HUDEP-2 (cell line): ENCODE results near the gene RHEBL1.

ENCODE experiments used
- DNase-seq, 76 experiments: peaks; one replicate each; lab custom pipeline; 2025; ENCODE audit not compliant: unreplicated experiment in 76 of 76; lab: John Stamatoyannopoulos, UW

The RHEBL1 gene

DNA sequence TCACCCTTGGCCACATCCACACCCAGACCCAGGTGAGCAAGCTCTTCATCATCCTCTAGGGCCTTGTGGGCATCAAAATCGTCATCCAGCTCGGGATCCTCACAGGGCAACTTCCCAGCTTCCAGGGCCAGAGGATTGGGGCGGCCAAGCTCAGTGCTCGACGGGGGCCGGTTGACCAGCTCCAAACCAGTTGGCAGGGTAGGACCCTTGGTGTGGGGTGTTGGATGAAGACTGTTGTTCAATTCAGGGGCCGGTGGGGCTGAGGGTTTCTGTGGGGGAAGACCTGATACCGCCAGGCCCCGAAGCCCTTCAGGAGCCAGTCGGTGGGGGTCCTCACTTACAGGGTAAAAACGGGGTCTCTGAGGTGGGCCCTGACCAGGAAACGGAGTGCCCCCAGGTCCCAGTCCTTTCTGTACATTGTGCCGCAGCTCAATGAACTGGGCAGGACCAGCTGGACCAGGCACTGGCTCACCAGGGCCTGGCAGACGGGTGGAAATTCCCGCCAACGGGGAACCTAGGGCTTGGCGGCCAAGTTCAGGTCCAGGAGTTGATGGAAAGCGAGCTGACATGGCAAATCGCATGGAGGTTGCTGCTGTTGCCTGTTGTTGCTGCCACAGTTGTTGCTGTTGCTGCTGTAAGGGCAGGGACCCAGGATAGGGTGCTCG is 31.4 kb downstream of the RHEBL1 start:
- DNase-seq: no peak

DNA sequence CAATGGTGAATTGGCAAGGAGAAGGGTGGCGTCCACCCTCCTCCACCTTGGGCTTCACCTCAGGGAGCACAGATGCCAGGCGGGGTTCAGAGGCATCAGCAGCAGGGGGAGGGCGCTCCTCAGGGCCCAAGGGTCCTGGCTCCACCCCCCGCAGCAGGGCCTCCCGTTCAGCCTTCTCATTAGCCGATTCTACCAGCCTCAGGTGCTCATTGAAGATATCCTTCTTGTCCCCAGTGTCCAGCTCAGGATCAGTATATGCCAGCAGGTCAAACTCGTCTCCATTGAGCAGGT is 31.9 kb downstream of the RHEBL1 start:
- DNase-seq: no peak

DNA sequence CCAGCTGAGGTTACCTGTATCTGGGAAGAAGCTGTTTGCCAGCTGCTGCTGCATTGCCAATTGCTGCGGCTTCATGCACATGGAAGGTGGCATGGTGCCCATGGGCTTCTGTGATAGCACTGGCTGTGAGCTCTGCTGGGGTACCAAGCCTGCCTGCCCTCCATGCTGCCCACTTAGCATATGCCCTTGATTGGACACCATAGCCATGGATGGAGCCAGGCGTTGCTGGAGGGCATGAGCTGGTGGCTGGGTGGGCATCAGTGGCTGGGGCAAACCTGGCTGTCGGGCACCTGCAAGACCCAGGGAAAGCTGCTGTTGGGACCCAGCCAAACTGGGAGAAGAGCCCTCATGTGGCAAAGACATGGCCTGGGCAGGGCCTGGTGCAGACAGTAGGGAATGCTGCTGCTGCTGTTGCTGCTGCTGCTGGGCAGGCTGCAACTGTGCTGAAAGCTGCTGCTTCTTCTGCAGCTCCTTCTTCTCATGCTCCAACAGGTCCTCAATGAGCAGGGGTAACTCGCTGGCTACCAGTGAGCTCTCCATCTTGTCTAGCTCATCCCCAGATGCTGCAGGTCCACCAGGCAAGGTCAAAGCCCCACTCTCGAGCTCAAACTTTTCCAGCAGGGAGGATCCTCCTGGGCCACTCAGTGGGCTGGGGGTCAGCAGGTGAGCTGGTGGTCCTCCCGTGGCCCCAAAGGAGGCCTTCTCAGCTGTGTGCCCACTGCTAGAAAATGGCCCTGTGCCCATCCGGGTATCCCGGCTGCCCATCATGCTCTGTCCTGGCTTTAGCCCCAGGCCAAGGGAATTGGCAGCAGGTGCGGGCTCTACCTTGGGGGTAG is 32.5 kb downstream of the RHEBL1 start:
- no peak for DNase-seq

DNA sequence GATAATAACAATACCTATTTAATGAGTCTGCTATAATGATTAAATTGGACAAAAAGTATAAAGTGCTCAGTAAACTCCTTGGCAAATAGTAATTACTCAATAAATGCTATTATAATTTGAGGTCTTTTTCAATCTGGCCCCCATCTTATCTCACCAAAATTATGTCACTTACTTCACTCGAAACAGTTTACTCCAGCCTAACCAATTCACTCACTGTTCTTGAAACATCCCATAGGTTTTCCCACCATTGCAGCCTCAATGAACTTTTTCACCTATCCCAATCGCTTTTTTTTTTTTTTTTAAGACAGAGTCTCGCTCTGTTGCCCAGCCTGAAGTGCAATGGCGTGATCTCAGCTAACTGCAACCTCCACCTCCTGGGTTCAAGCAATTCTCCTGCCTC is 33.8 kb downstream of the RHEBL1 start:
- DNase-seq: no peak

DNA sequence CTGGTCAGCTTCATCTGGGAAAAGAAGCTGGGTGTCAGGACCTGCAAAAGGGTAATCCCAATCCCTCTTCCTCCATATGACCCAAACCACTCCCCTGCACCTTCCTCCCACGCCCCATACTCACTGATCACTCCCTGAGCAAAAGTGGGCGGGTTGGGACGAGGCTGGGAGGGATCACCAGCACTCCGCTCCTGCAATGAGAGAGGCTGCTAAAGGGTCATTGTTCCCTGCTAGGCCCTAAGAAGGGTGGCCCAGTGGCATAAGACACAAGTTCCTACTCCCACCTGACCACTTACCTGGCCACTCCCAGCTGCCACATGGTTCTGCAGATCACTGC is 35.5 kb downstream of the RHEBL1 start:
- no peak for DNase-seq

DNA sequence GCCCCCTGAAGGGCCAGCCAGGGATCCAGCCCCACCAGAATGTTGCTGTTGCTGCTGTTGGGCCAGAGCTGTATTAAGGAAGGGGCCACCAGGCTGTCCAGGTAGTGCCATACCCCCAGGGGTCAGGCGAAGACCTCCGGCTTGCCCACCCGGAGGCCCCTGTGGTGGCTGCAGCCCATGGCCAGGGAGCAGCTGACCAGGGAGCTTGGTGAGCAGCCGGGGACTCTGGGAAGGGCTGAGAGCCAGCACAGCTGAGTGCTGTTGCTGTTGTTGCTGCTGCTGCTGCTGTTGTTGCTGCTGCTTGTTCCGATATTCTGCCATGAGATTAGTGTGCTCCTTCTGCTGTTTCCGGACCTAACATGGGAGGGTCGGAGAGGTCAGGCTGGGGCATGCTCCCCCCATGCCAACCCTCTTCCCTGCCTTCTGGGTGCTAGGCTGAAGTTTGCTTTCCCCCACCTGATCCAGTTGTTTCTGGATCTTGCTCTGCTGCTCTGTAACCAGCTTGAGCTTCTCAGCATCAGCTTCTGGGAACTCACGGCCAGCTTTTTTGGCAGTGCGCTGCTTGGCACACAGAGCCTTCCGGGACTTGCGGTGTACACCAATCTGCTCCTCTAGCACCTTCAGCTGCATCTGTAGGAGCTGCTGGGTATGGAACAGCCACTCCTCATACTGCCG is 36.0 kb downstream of the RHEBL1 start:
- DNase-seq: no peak

DNA sequence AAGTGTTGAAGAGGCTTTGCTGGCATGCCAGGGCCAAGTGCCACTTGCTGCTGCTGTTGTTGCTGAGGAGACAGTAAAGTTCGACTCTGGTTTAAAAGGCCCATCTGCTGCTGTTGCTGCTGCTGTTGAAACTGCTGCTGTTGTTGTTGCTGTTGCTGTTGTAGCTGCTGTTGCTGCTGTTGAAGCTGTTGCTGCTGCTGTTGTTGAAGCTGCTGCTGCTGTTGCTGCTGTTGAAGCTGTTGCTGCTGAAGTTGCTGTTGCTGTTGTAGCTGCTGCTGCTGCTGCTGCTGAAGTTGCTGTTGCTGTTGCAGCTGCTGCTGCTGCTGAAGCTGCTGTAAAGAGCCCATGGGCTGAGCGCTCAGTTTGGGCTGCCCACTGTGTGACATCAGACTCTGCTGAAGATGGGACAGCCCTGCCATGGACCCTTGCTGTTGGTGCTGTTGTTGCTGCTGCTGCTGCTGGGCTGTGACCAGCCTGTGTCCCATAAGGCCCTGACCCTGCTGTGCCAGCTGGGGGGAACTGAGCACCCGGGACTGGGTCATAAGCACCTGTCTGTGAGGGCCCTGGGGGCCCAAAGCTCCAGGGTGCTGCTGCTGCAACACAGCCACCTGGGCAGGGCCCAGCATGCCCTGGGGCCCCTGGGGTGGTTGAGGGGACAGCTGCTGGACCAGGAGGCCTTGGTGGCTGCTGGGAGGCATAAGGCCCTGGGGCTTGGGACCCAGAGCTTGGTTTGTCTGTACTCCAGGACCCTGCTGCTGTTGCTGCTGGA is 36.9 kb downstream of the RHEBL1 start:
- no peak for DNase-seq

DNA sequence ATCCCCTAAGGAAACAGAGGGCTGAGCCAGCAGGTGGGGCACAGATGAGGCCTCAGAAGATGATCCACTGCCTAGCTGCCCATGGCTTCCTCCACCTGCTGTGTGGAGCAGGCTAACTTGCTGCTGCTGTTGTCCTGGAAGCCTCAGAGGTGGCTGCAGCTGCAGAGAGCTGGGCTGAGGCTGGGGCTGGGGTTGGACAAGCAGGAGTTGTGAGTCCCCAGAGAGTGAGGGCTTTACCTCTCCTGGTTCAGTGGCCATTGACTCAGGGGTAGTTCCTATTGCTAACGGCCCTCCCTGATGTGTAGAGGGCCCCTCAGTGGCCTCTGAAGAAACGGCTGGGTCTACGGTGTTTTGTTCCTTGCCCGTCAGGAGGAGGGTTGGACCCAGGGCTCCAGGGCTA is 37.5 kb downstream of the RHEBL1 start:
- no peak for DNase-seq

DNA sequence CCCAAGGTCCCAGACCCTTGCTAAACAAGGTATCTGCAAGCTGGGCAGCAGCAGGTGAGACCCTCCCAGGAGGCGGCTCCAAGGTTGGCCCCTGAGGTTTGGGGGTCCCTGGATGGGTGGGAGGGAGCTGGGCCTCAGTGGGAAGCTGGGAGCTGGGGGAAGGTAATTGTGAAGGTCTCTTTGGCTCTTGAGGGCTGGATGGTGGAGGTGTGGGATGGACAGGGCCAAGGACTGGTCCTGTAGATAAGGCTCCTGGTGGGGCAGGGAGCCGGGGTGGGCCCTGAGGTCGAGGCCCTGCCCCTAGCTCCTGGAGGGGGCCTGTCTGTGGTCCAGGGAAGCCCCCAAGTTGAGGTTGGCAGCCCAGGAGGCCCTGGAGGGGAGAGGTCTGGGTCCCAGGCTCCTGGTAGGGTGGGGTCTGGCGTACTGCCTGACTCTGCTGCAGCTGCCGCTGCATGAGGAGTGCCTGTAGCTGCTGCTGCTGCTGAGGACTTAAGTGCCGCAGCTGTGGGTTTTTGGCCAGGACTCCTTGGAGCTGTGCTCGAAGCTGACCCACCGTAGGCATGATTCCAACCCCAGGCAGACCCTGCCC is 38.1 kb downstream of the RHEBL1 start:
- no peak for DNase-seq

DNA sequence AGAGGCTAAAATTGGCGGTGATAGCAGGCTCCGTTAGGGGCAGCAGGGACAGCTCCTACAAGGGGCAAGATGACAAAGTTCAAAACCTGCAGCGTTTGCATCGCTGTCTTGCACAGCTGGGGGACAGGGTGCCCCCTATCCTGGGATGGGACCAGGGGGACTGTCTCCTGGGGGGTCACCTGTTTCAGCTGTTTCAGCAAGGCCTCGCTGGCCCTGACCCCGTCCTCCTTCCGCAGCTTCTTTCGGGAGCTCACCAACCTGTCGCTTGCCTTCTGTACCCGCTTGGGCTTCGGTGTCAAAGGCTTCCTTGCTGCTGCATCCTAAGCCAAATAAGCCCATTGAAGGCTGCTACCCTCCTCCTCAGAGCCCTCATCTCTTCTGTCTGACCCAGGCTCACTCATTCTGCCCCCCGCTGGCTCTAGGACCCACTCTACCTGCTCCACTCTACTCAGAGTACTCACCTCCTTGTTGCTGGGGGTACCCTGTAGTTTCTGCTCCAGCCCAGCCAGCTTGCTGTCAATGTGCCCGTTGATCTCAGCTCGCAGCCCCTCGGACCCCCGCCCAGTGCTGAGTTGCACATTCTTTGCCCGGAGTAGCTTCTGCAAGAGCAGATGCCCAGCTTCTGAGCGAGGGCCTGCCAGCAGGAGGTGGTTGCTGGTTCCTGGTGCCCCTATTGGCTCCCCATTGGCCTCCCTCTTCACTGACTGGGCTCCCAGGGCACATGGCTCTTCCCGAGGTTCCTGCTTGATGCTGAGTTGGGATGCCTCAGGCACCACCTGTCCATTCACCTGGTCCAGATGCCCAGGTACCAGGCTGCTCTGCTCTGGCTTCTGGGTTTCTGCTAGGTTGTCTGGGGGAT is 38.8 kb downstream of the RHEBL1 start:
- DNase-seq: no peak

DNA sequence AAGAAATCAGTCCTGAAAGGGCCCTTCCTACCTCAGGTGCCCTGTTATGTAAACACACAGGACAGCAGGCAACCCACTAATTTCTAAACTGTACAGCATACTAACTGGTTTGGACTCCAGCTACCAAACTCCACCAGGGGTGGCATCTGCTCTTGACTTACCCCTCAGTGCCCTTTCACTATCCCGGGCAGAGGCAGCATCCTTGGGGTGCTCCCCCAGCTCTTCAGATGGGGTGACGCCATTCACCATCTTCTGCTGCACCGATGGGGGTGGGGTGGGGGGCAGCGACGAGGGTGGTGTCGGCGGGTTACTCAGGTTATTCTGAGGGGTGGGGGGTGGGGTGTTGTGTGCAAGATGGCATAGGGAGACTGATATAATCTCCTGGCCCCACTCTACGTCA is 39.7 kb downstream of the RHEBL1 start:
- DNase-seq: no peak

DNA sequence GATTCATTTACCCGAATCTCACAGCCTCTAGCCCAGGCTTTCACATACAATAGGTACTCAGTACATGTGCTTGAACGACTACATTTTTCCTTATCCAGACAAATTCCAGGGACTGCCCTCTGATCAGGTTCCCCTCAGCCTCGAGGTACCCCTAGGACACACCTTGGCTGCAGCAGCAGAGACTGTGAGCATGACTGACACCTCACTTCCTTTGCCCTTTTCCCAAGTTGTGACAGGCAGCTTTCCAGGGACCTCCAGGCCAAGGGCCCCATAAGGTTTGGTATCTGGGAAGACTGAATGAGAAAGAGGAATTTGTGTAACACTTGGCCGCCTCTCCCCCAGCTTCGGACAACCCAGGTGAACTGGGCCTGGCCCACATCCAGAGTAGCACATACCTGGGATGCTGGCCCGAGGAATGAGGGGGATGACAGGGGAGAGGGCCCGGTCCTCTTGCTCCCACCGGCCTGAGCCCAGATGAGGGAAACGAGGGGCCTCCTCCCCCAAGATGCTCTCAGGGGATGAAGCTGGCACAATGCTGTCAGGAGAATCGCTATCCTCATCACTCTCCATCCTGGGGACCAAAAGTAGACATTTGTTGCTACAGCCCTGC is 41.0 kb downstream of the RHEBL1 start:
- no peak for DNase-seq

DNA sequence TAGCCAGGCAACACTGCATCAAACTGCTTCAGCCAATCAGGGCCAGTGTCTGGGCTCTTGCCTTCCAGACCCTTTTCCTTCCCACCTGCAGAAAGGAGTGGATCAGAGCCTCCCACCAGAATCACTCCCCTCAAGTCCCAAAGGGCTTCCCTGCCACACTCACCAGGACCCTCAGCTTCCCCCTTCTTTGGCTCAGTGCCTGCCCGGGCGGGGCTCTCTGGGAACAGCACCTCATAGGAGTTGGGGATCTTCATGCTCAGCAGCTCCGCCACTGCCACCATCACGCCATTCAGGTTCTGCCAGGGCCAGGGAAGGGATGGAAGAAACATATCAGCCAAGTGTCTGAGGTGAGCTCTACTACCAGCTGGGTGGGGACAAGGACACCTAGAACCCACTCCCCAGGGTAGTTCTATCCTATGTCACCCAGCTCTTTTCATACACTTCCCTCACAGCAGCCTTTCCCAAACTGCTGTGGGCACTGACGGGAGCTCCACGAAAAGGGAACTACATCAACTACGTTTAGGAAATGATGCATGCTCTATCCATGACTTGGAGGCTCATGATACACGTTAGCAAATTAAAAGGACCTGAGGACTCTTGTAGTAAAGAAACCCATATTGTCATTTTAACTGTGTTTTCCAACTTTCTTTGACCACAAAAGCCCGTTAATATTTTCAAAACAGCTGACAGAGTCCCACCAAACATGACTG is 41.8 kb downstream of the RHEBL1 start:
- DNase-seq: no peak

DNA sequence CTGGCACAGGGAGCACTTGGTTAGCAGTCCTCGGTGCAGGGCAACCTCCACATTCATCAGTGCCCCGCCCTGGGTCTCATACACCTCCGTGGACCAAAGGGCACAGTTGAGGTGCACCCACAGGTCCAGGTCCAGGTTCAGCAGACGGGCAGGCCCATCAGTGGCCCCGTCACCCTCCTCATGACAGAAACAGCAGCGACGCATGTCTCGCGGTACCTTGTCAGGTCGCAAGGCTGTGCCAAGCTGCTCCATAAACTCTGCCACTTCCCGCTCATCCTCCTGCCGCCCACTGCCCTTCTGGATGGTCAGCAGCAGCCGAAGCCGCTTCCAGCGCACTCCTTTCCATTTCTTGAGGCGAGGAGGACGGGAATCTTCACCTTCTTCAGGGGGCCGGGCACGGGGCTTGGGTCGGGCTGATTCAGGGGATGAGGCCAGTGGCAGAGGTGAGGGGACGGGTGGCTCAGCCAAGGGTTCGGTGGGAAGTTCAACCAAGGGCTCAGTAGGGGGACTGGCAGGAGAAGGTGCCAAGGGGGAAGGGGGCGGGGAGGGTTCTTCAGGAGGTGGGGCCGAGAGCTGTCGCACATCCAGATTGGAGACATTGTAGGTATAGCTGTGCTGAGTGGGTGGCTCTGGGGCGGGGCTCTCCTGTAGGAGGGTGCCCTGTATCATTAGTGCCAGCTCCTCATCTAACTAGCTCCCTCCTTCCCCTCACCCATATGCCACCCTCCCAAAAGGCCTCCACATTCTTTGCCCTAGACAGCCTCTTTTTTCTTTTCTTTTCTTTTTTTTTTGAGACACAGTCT is 42.9 kb downstream of the RHEBL1 start:
- DNase-seq: no peak

DNA sequence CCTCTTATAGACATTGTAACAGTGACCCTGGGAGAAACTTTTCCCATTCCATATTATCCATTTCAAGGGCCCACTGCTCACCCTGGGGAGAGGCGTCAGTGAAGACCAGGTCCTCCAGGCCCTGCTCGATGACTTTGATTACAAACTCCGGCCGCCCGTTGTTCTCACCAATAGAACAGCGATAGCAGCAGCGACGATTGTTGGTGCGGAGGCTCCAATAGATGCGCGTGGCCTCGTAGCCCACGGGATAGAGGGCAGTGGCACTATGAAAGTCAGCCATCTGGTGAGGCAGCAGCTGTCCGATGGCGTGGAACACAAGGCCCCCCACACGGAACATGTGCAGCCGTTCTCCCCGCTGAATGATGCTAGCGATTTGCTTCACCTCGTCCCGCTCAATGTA is 43.7 kb downstream of the RHEBL1 start:
- DNase-seq: no peak

DNA sequence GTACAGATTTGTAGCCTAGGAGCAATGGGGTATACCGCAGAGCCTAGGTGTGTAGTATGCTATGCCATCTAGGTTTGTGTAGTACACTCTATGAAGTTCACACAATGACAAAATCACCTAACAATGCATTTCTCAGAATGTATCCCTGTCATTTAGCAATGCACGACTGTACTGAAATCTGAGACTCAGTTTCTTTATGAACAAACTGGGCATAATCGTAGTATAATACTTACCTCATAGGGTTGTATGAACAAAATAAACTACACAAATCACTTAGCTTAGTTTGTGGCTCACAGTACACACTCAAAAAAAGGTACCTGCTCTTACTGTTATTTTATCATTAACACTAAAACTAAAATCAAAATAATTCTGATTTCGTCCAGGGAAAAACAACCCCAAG is 44.3 kb downstream of the RHEBL1 start:
- no peak for DNase-seq

DNA sequence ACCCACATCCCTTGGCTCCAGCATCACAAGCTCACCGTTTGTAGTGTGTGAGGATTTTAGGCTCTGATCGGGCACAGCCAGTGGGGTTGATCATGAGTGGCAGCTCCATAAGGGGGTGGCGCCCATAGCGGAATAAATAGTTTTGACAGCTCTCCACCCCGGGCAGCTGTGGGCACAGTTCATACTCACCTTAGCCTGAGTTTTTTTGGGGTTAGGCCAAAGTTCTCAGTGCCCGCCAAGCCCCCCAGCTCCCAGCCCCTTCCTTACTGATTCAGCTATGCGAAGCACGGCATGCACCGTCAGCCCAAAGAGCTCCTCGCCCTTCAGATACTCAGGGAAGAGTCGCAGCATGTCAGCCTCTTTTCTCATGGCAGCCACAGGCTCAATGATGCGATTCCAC is 45.2 kb downstream of the RHEBL1 start:
- no peak for DNase-seq

DNA sequence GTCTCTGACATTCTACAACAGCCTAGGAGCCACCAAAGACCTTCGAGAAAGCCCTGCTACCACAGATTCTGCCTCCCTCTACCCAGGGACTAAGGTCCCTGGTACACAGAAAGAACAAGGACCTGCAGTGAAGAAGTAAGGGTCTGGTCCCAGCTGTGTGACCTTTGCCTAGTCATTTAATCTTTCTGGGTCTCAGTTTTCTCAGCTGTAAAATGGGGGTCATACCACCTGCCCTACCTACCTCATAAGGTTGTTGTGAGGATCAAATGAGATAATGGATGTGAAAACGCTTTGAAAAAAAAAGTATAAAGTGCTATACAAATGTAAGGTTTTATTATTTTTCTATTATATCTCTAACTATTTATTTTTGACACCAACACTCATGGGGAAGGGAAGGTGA is 46.0 kb downstream of the RHEBL1 start:
- DNase-seq: no peak
